HL-60 (cell line): ENCODE results near the gene CCDC85C.

ENCODE experiments used
- CTCF ChIP-seq: IDR thresholded peaks from one replicate; pipeline ENCODE4 v1.5.1; 2011; ENCODE audit warnings: low read length, control low read depth, inconsistent platforms; ENCODE audit not compliant: insufficient read depth
- GABPA ChIP-seq: IDR thresholded peaks from 2 replicates; pipeline ENCODE4 v1.6.1; 2012; ENCODE audit warnings: low read depth
- POLR2AphosphoS5 ChIP-seq: IDR thresholded peaks from 2 replicates; pipeline ENCODE4 v1.6.1; 2012; ENCODE audit warnings: low read depth
- SPI1 ChIP-seq: IDR thresholded peaks from 2 replicates; pipeline ENCODE4 v1.6.1; 2012; ENCODE audit warnings: low read depth, mild to moderate bottlenecking, borderline replicate concordance
- TF ChIP-seq, protein P1 (sequence below): IDR thresholded peaks from 2 replicates; pipeline ENCODE4 v1.6.1; 2012; ENCODE audit warnings: low read depth; ENCODE audit not compliant: insufficient replicate concordance

DNA sequence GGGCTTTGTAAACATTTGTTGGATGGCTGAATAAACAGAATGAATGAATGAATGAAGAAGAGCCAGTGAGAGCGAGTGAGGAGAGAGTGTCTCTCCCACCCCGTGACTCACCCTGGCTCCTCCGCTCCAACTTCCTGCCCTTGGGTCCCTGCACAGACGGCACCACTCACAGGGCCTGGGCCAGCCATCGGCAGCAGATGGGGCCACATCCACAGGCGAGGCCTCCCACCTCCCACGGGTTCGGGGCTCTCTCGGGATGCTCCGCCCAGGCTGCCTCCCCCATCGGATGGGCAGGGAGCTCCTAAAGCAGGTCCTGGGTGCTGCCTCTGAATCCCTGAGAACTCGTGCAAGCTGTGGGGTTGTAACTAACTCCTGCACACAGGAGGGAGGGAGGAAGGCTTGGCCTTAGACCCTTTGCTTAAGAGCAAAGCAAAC, 81.5 kb downstream of the CCDC85C start:
- TF ChIP-seq CTCF = no peak
- no peak for TF ChIP-seq GABPA
- TF ChIP-seq POLR2AphosphoS5 = no peak
- TF ChIP-seq, protein P1, sequence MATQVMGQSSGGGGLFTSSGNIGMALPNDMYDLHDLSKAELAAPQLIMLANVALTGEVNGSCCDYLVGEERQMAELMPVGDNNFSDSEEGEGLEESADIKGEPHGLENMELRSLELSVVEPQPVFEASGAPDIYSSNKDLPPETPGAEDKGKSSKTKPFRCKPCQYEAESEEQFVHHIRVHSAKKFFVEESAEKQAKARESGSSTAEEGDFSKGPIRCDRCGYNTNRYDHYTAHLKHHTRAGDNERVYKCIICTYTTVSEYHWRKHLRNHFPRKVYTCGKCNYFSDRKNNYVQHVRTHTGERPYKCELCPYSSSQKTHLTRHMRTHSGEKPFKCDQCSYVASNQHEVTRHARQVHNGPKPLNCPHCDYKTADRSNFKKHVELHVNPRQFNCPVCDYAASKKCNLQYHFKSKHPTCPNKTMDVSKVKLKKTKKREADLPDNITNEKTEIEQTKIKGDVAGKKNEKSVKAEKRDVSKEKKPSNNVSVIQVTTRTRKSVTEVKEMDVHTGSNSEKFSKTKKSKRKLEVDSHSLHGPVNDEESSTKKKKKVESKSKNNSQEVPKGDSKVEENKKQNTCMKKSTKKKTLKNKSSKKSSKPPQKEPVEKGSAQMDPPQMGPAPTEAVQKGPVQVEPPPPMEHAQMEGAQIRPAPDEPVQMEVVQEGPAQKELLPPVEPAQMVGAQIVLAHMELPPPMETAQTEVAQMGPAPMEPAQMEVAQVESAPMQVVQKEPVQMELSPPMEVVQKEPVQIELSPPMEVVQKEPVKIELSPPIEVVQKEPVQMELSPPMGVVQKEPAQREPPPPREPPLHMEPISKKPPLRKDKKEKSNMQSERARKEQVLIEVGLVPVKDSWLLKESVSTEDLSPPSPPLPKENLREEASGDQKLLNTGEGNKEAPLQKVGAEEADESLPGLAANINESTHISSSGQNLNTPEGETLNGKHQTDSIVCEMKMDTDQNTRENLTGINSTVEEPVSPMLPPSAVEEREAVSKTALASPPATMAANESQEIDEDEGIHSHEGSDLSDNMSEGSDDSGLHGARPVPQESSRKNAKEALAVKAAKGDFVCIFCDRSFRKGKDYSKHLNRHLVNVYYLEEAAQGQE = no peak
- TF ChIP-seq SPI1 = no peak
